Measurements from ENCODE around the gene CLIP3. TPM values are rescaled to one million over a fixed set of nuclear protein-coding genes. Genes with fewer than 3 reads are reported as not detected.

The CLIP3 gene
- total RNA-seq, 1 donor from 2014 or later = 59.0 TPM

DNA sequence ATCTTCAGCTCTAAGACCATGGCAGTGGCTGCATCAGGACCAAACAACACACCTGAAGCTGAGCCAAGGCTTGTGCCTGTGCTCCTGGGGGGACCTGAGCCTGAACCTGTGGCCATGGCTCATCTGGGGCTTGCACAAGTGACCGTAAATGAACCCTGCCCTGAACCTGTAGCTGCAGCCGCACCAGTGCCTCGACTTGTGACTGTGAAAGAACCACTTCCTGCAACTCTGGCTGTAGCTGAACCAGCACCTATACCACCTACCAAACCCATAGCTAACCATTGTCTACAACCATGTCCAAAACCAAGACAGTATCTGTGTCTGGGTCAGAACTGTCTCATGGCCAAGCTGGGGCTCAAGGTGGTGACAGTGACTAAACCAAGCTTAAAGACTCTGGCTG is 65.9 kb downstream of the CLIP3 start:
- DNase-seq (ENCODE audit: low spot score) = no peak
- Mint-ChIP-seq H3K36me3 (ENCODE audit: low read depth) (no peaks in the 10 kb centered on the region), H3K4me1 (ENCODE audit: low read depth) (no peaks in the 10 kb centered on the region), H3K9me3 (ENCODE audit: low read depth) (no peaks in the 10 kb centered on the region), H3K4me3 (ENCODE audit: unreplicated experiment) (no peak overlapping the region), H3K27ac (ENCODE audit: unreplicated experiment) (no peak overlapping the region), H3K27me3 (ENCODE audit: low read depth) (peaks cover 10% of the 10 kb centered on the region)
- TF ChIP-seq, protein P1, sequence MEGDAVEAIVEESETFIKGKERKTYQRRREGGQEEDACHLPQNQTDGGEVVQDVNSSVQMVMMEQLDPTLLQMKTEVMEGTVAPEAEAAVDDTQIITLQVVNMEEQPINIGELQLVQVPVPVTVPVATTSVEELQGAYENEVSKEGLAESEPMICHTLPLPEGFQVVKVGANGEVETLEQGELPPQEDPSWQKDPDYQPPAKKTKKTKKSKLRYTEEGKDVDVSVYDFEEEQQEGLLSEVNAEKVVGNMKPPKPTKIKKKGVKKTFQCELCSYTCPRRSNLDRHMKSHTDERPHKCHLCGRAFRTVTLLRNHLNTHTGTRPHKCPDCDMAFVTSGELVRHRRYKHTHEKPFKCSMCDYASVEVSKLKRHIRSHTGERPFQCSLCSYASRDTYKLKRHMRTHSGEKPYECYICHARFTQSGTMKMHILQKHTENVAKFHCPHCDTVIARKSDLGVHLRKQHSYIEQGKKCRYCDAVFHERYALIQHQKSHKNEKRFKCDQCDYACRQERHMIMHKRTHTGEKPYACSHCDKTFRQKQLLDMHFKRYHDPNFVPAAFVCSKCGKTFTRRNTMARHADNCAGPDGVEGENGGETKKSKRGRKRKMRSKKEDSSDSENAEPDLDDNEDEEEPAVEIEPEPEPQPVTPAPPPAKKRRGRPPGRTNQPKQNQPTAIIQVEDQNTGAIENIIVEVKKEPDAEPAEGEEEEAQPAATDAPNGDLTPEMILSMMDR (IDR thresholded peaks at IDR 0.05) = no peak

Other genes with a start within 250 kb of the CLIP3 start
- gene PRODH2, start 220.0 kb downstream of the CLIP3 start, total RNA-seq = not detected in 3 replicates
- gene NPHS1, start 180.4 kb downstream of the CLIP3 start, total RNA-seq = not detected in 3 replicates
- gene KIRREL2, start 176.0 kb downstream of the CLIP3 start, total RNA-seq = 0.22 TPM in 1 of 3 replicates, not detected in the others
- gene APLP1, start 164.3 kb downstream of the CLIP3 start, total RNA-seq = 31.7 to 76.4 TPM (median 66.8 TPM) in 3 replicates
- gene NFKBID, start 132.3 kb downstream of the CLIP3 start, total RNA-seq = 4.4 to 5.0 TPM (median 4.4 TPM) in 3 replicates
- 0.50 to 1.0 TPM in 2 of 3 replicates, not detected in the other for gene HCST, start 130.3 kb downstream of the CLIP3 start, total RNA-seq
- not detected in 3 replicates for gene TYROBP, start 124.6 kb downstream of the CLIP3 start, total RNA-seq
- 18.4 to 23.3 TPM (median 21.0 TPM) in 3 replicates for gene LRFN3, start 96.5 kb downstream of the CLIP3 start, total RNA-seq
- 10.8 to 12.0 TPM (median 11.2 TPM) in 3 replicates for gene SDHAF1, start 37.7 kb downstream of the CLIP3 start, total RNA-seq
- gene SYNE4, start 24.1 kb downstream of the CLIP3 start, total RNA-seq = 0.27 to 1.2 TPM (median 0.49 TPM) in 3 replicates
- gene ALKBH6, start 18.7 kb downstream of the CLIP3 start, total RNA-seq = 17.9 to 23.7 TPM (median 19.9 TPM) in 3 replicates
- gene THAP8, start 21.4 kb upstream of the CLIP3 start, total RNA-seq = 6.6 to 10.2 TPM (median 8.9 TPM) in 3 replicates
- gene WDR62, start 22.0 kb upstream of the CLIP3 start, total RNA-seq = 3.0 to 6.0 TPM (median 3.7 TPM) in 3 replicates
- gene OVOL3, start 78.3 kb upstream of the CLIP3 start, total RNA-seq = not detected in 3 replicates
- gene POLR2I, start 82.0 kb upstream of the CLIP3 start, total RNA-seq = 43.5 to 61.6 TPM (median 49.2 TPM) in 3 replicates
- 181 to 201 TPM (median 199 TPM) in 3 replicates for gene TBCB, start 82.6 kb upstream of the CLIP3 start, total RNA-seq
- 509 to 762 TPM (median 724 TPM) in 3 replicates for gene CAPNS1, start 107.2 kb upstream of the CLIP3 start, total RNA-seq
- gene COX7A1, start 119.6 kb upstream of the CLIP3 start, total RNA-seq = not detected in 3 replicates
- gene ZNF565, start 181.8 kb upstream of the CLIP3 start, total RNA-seq = 4.9 to 7.3 TPM (median 7.2 TPM) in 3 replicates
- 62.2 to 69.0 TPM (median 63.8 TPM) in 3 replicates for gene ZNF146, start 182.2 kb upstream of the CLIP3 start, total RNA-seq

All from chondrocyte (in vitro differentiated cells).